A549 (cell line): ENCODE results near the gene PTPRG. TPM values are rescaled to one million over a fixed set of nuclear protein-coding genes. Genes with fewer than 3 reads are reported as not detected.

ENCODE experiments used
- ATAC-seq, 2 experiments: fragments of 200-7000 bp in 1 of 2; fragments of >200 bp in 1 of 2; cut with Nextera tagmentation in 1 of 2; cut with Tn5 transposase in 1 of 2; 3 replicates each; pipeline versions ENCODE4 v1.8.0 to v1.9.1; 2018 to 2020; ENCODE audit warnings: mild to moderate bottlenecking in 1 of 2, moderate library complexity in 1 of 2
- CTCF ChIA-PET: fragments of 300-600 bp; sonication (Branson Sonifier 250); formaldehyde crosslinking; extraction: SDS; loops from one replicate; lab custom pipeline; 2021; ENCODE audit warnings: antibody characterized with exemption, inconsistent platforms; lab: Yijun Ruan, JAX
- POLR2A ChIA-PET: fragments of 350-600 bp; formaldehyde crosslinking; extraction: SDS; loops from one replicate; lab custom pipeline; 2021; ENCODE audit warnings: antibody characterized with exemption, inconsistent platforms; lab: Yijun Ruan, JAX
- DNase-seq, 2 experiments: peaks; one replicate each; pipeline versions ENCODE4 v3.0.0 to v3.0.0-alpha.2; 2011 to 2016; ENCODE audit warnings: low read depth in 1 of 2, low spot score in 1 of 2
- FAIRE-seq: peaks from 2 replicates; lab custom pipeline; 2011; peaks lifted over from hg19 to GRCh38; lab: Jason Lieb, UNC
- H3K27ac ChIP-seq, 2 experiments: fragments of >200 bp; sonication (Bioruptor Twin); formaldehyde crosslinking; 3 replicates each; pipeline ENCODE4 v1.5.1; 2016 to 2017
- H3K4me1 ChIP-seq: fragments of >200 bp; sonication (Bioruptor Twin); formaldehyde crosslinking; 3 replicates; pipeline ENCODE4 v1.6.1; 2016
- H3K4me2 ChIP-seq: fragments of >200 bp; sonication (Bioruptor Twin); formaldehyde crosslinking; 3 replicates; pipeline ENCODE4 v1.6.1; 2016
- H3K4me3 ChIP-seq: fragments of >200 bp; sonication (Bioruptor Twin); formaldehyde crosslinking; 3 replicates; pipeline ENCODE4 v1.5.1; 2016
- H3K9me3 ChIP-seq: fragments of >200 bp; sonication (Bioruptor Twin); formaldehyde crosslinking; 3 replicates; pipeline ENCODE4 v1.6.1; 2016
- BCL3 ChIP-seq: fragments of >200 bp; sonication (Bioruptor Twin); formaldehyde crosslinking; IDR thresholded peaks from 3 replicates; pipeline ENCODE4 v1.6.1; 2016
- CBX8 ChIP-seq: fragments of 200-600 bp; sonication (generic); IDR thresholded peaks from 2 replicates; pipeline ENCODE4 v1.6.1; 2016
- CEBPB ChIP-seq, 2 experiments: fragments of >200 bp in 1 of 2; sonication (Bioruptor Twin) in 1 of 2; formaldehyde crosslinking in 1 of 2; IDR thresholded peaks; 2 replicates each; pipeline ENCODE4 v1.6.1; 2012 to 2016
- CHD2 ChIP-seq: fragments of 150-350 bp; IDR thresholded peaks from 2 replicates; pipeline ENCODE4 v1.6.1; 2014; ENCODE audit warnings: low read length; ENCODE audit not compliant: partially characterized antibody
- ELK1 ChIP-seq: fragments of 150-350 bp; IDR thresholded peaks from 2 replicates; pipeline ENCODE4 v1.6.1; 2014; ENCODE audit warnings: low read depth, mild to moderate bottlenecking, low read length
- EP300 ChIP-seq, 2 experiments: fragments of >200 bp; sonication (Bioruptor Twin); formaldehyde crosslinking; IDR thresholded peaks; 2 replicates in 1 of 2; 3 replicates in 1 of 2; pipeline ENCODE4 v1.6.1; 2016 to 2017
- FOSB ChIP-seq: fragments of 250-450 bp; sonication (Bioruptor Pico); IDR thresholded peaks from 2 replicates; pipeline ENCODE4 v1.5.0; 2020; ENCODE audit warnings: mild to moderate bottlenecking, moderate library complexity
- HDAC2 ChIP-seq: fragments of 200-600 bp; sonication (generic); IDR thresholded peaks from 2 replicates; pipeline ENCODE4 v1.6.1; 2016
- HES2 ChIP-seq: fragments of >200 bp; sonication (Bioruptor Twin); formaldehyde crosslinking; IDR thresholded peaks from 2 replicates; pipeline ENCODE4 v1.6.1; 2016
- HOXB5 ChIP-seq: fragments of 250-450 bp; sonication (Bioruptor Pico); IDR thresholded peaks from 2 replicates; pipeline ENCODE4 v1.5.0; 2020; ENCODE audit warnings: mild to moderate bottlenecking, moderate library complexity
- JUN ChIP-seq, 2 experiments: fragments of >200 bp; sonication (Bioruptor Twin); formaldehyde crosslinking; IDR thresholded peaks; 2 replicates in 1 of 2; 3 replicates in 1 of 2; pipeline ENCODE4 v1.6.1; 2016 to 2017
- MAZ ChIP-seq: fragments of 150-350 bp; IDR thresholded peaks from 2 replicates; pipeline ENCODE4 v1.6.1; 2014; ENCODE audit warnings: antibody characterized with exemption, low read depth, low read length, borderline replicate concordance
- PBX3 ChIP-seq: IDR thresholded peaks from 2 replicates; pipeline ENCODE4 v1.6.1; 2012
- PHF8 ChIP-seq: fragments of 200-600 bp; sonication (generic); IDR thresholded peaks from 2 replicates; pipeline ENCODE4 v1.6.1; 2016; ENCODE audit warnings: low read depth, mild to moderate bottlenecking, antibody characterized with exemption, moderate library complexity, borderline replicate concordance
- RAD21 ChIP-seq, 2 experiments: fragments of >200 bp in 1 of 2; sonication (Bioruptor Twin) in 1 of 2; formaldehyde crosslinking in 1 of 2; IDR thresholded peaks in 1 of 2; conservative IDR thresholded peaks in 1 of 2; 2 replicates in 1 of 2; 3 replicates in 1 of 2; pipeline ENCODE4 v1.6.1; 2012 to 2018; ENCODE audit warnings: inconsistent platforms in 1 of 2
- RARB ChIP-seq: fragments of 250-450 bp; sonication (Bioruptor Pico); IDR thresholded peaks from 2 replicates; pipeline ENCODE4 v1.8.0; 2021; ENCODE audit warnings: mild to moderate bottlenecking, moderate library complexity
- RCOR1 ChIP-seq: fragments of 150-350 bp; IDR thresholded peaks from 2 replicates; pipeline ENCODE4 v1.6.1; 2014; ENCODE audit warnings: antibody characterized with exemption, low read length, low read depth
- RFX5 ChIP-seq: fragments of 450-650 bp; IDR thresholded peaks from 2 replicates; pipeline ENCODE4 v1.7.1; 2014; ENCODE audit warnings: antibody characterized with exemption, mild to moderate bottlenecking, moderate library complexity
- RNF2 ChIP-seq: fragments of 200-600 bp; sonication (generic); IDR thresholded peaks from 2 replicates; pipeline ENCODE4 v1.6.1; 2016; ENCODE audit warnings: low read depth, mild to moderate bottlenecking, antibody characterized with exemption, moderate library complexity, borderline replicate concordance
- TFCP2L1 ChIP-seq: fragments of 250-450 bp; sonication (Bioruptor Pico); IDR thresholded peaks from 2 replicates; pipeline ENCODE4 v1.5.0; 2021; ENCODE audit warnings: mild to moderate bottlenecking
- TP53 ChIP-seq: fragments of 250-450 bp; sonication (Bioruptor Pico); IDR thresholded peaks from 2 replicates; pipeline ENCODE4 v1.5.0; 2021; ENCODE audit warnings: mild to moderate bottlenecking, moderate library complexity
- ZC3H11A ChIP-seq: fragments of 450-650 bp; IDR thresholded peaks from 2 replicates; pipeline ENCODE4 v1.6.1; 2014; ENCODE audit warnings: antibody characterized with exemption, mild to moderate bottlenecking
- ZNF302 ChIP-seq: fragments of 250-450 bp; sonication (Bioruptor Pico); IDR thresholded peaks from 2 replicates; pipeline ENCODE4 v1.9.0; 2021; ENCODE audit warnings: inconsistent platforms, mild to moderate bottlenecking, moderate library complexity
- WGBS: methylation state at CpG from one replicate; pipeline ENCODE4 v1.1.6; 2017; ENCODE audit errors: missing lambda C conversion rate; 5-methylcytosine and 5-hydroxymethylcytosine counted together
- polyA plus RNA-seq, 4 experiments: library from polyadenylated mRNA; depleted of rRNA in 3 of 4; stranded (reverse); fragments of >200 nt; fragmentation: RNase III in 1 of 4; extraction: RNeasy Plus Mini Kit Qiagen cat#74134 plus additional on column Dnase treatment in 1 of 4; gene quantifications; 2 replicates in 3 of 4; 3 replicates in 1 of 4; pipeline ENCODE4 v1.2.3, GENCODE V29; 2011 to 2017

Gene PTPRG
- polyA plus RNA-seq, 2 of the 4 experiments (the other 2 are of a cell fraction) = 4.5 to 4.8 TPM

DNA sequence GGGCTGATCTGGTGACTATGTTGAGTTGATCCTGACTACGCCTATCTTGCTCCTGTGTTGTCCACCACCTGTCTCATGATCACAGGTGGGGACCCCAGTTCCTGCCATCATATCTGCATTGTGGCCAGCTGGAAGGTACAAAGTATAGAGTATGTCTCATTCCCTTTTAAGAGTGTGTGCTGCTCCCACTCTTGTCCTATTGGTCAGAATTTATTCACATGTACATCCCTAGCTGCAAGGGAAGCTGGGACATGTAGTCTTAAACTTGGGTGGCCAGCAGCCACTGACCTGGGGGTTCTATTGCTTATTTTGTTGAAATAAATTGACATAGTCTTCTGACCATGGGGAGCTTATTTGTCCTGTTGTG, 373.1 kb downstream of the PTPRG start:
- ChIA-PET CTCF (no interaction called here), POLR2A (no interaction called here)
- DNase-seq = no peak
- Histone ChIP-seq H3K4me2 (no peak overlapping the region), H3K9me3 (no peaks in the 10 kb centered on the region), H3K27ac (no peak overlapping the region), H3K4me1 (no peaks in the 10 kb centered on the region), H3K4me3 (no peak overlapping the region)
- ATAC-seq = no peak
- WGBS = 44% methylated on average over 1 of the region's 1 CpG
- no peak for FAIRE-seq
- no peak for TF ChIP-seq HES2
- TF ChIP-seq BCL3 = no peak
- TF ChIP-seq CEBPB (IDR thresholded peaks at IDR 0.05) = no peak
- TF ChIP-seq ZC3H11A = no peak
- no peak for TF ChIP-seq RFX5
- no peak for TF ChIP-seq RNF2
- TF ChIP-seq RCOR1 = no peak
- TF ChIP-seq EP300 (IDR thresholded peaks at IDR 0.05) = no peak
- TF ChIP-seq JUN (IDR thresholded peaks at IDR 0.05) = no peak
- no peak for TF ChIP-seq ELK1
- TF ChIP-seq HOXB5 (CRISPR knock-in tag) = no peak

DNA sequence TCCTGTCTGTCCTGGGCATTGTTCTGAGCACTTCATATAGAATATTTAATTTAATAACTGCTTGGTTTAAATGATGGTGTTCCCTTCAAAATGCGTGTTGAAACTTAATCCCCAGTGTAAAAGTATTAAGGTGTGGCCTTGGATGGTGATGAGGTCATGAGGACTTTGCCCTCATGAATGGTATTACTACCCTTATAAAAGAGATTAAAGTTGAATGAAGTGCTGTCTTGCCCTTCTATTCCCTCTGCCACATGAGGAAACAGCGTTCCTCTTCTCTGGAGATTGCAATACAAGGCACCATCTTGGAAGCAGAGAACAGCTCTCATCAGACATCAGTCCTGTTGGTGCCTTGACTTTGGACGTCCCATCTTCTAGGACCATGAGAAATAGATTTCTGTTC, 374.4 kb downstream of the PTPRG start:
- no peak overlapping the region for H3K4me3 ChIP-seq
- FAIRE-seq = no peak
- H3K4me1 ChIP-seq = no peaks in the 10 kb centered on the region
- POLR2A ChIA-PET = no interaction called here
- H3K27ac ChIP-seq = no peak overlapping the region
- CTCF ChIA-PET = interaction anchor here (1.5 kb wide), 1 partner anchor 8 kb away, joined by 5 read pairs; no protein-coding TSS in a partner anchor
- no peak for DNase-seq
- TF ChIP-seq RAD21 (conservative IDR thresholded peaks at IDR 0.05 in 1 of 2, IDR thresholded peaks at IDR 0.05 in 1 of 2) (no peak), ZC3H11A (no peak), HOXB5 (CRISPR knock-in tag) (no peak), JUN (IDR thresholded peaks at IDR 0.05) (no peak), CHD2 (no peak), TFCP2L1 (no peak), TP53 (CRISPR knock-in tag) (no peak), BCL3 (no peak), RARB (no peak), HDAC2 (no peak), MAZ (no peak), PBX3 (no peak), ZNF302 (CRISPR knock-in tag) (no peak), PHF8 (no peak), CBX8 (no peak), FOSB (CRISPR knock-in tag) (no peak), ELK1 (no peak)
- TF ChIP-seq, all 56 proteins: peak for 0
- no peak for ATAC-seq
- Histone ChIP-seq H3K9me3 (no peaks in the 10 kb centered on the region), H3K4me2 (no peak overlapping the region)
- 25% methylated on average over 3 of the region's 3 CpGs for WGBS
